GM12865 (cell line): ENCODE data around the gene PEX11G.
A peak's percentile ranks its signal among the peaks of the same experiment; 100 is the strongest.

ENCODE experiments used
- DNase-seq: peaks from one replicate; pipeline ENCODE4 v3.0.0; 2010; ENCODE audit warnings: low read depth
- H3K4me3 ChIP-seq: 2 replicates; pipeline ENCODE4 v1.5.1; 2011; ENCODE audit warnings: mild to moderate bottlenecking, low read depth, low read length, control low read depth
- TF ChIP-seq, protein P1 (sequence below): IDR thresholded peaks from 2 replicates; pipeline ENCODE4 v1.5.1; 2011; ENCODE audit warnings: low read length, control low read depth, low read depth, inconsistent platforms; ENCODE audit not compliant: insufficient read depth; ENCODE audit errors: missing control alignments

PEX11G gene

DNA sequence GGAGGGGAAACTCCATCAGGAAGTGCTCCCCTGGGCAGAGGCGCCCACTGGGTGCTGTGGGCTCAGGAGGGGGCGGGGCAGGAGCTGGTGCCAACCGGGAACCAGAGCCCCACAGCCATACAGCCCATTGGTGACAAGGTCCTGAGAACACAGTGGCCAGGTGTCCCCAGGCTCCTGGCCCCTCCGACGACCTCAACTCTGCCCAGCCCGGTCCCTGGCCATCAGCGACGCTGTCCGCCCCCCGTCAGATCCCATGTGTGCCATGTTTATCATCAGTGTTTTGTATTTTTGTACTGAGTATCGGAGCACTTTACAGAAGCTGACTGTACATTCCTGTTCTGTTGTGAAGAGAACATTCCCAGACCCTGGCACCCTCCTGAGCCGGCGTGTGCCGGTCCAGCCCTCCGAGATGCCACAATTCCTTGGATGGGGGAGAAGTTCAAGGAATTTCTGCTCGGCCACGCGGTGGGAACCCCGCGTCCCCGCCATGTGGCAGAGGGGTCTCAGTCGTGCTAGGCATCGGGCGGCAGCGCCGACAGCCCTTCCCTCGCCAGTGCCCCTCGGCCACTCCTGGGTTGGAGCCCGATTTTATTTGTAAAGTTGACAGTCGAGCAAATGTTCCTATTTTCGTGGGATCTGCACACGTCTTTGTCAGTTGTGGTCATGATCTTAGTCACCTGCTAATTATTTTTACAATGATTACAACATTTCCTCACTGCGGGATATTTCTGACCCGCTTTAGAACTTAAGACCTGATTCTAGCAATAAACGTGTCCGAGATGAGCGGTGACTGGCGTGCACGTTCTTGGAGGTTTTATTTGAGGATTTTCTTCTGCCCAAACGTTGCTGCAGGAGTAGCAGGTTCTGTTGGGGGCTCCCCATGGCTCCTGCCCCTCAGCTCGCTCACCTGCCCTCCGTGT lies 16.9 kb downstream of the PEX11G start:
- peak; percentile 41 for DNase-seq
- TF ChIP-seq, protein P1, sequence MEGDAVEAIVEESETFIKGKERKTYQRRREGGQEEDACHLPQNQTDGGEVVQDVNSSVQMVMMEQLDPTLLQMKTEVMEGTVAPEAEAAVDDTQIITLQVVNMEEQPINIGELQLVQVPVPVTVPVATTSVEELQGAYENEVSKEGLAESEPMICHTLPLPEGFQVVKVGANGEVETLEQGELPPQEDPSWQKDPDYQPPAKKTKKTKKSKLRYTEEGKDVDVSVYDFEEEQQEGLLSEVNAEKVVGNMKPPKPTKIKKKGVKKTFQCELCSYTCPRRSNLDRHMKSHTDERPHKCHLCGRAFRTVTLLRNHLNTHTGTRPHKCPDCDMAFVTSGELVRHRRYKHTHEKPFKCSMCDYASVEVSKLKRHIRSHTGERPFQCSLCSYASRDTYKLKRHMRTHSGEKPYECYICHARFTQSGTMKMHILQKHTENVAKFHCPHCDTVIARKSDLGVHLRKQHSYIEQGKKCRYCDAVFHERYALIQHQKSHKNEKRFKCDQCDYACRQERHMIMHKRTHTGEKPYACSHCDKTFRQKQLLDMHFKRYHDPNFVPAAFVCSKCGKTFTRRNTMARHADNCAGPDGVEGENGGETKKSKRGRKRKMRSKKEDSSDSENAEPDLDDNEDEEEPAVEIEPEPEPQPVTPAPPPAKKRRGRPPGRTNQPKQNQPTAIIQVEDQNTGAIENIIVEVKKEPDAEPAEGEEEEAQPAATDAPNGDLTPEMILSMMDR: no peak
- no peak overlapping the region for H3K4me3 ChIP-seq

DNA sequence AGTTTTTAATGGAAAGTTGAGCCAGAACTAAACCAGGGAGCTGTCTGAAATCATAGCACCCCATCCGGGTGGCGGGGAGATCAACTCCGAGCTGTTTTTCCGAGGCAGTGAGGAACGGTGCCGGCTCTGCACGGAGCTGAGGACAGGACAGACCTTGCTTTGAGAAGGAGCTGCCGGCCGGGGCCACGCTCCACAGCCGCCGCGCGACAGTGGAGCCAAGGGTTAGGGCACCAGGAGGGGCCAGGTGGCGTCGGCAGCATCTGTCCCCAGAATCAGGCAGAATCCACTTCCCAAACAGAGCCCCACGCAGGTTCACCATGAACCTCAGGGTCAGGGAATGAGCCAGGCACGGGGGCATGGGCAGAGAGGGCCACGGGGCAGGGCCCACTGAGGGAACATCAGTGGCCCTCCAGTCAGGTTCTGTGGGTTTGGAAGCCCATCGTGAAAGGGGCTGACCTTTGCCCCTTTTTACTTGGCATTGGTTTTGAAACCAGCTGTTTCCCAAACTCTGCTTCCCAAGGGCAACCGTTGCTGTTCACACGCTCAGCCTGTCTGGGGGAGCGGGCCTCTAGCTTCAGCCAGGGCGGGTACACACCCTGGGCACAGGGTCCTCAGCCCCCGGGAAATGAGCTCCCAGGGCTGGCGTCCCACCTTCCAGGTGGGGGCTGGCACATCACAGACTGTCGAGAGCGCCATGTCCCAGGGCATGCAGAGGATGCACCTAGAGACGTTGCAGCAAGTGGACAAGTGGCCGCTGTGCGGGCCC lies 18.1 kb downstream of the PEX11G start:
- TF ChIP-seq, protein P1: no peak
- no peak overlapping the region for H3K4me3 ChIP-seq
- DNase-seq: no peak

DNA sequence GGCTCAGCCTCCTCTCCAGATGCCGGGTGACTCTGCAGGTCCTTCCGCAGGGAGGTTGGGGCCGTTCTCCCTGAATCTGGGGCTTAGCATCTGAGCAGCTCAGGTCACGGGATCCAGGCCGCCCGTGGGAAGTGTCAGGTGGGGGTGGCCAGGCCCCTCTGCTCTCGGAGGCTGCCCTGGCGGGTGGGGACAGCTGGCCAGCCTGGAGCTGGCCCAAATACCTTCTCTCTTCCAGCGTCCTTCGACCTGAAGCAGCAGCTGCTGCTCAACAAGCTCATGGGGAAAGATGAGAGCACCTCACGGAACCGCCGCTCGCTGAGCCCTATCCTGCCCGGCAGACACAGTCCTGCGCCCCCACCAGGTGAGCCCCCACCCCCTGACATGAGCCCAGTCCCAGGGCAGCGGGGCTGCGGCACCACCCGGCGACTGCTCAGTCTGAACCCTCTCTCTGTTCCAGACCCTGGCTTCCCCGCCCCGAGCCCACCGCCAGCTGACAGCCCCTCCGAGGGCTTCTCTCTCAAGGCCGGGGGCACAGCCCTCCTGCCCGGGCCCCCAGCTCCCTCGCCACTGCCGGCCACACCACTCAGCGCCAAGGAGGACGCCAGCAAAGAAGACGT lies 19.1 kb downstream of the PEX11G start:
- H3K4me3 ChIP-seq: no peak overlapping the region
- no peak for DNase-seq
- TF ChIP-seq, protein P1: no peak

GRCh38 chr19:7468840-7469239 lies 20.0 kb downstream of the PEX11G start:
- no peak for DNase-seq
- H3K4me3 ChIP-seq: no peak overlapping the region
- TF ChIP-seq, protein P1: no peak

- DNase-seq: no peak
- H3K4me3 ChIP-seq: no peak overlapping the region
- TF ChIP-seq, protein P1: no peak
Observed at GRCh38 chr19:7467009-7467989, 21.5 kb downstream of the PEX11G start.

DNA sequence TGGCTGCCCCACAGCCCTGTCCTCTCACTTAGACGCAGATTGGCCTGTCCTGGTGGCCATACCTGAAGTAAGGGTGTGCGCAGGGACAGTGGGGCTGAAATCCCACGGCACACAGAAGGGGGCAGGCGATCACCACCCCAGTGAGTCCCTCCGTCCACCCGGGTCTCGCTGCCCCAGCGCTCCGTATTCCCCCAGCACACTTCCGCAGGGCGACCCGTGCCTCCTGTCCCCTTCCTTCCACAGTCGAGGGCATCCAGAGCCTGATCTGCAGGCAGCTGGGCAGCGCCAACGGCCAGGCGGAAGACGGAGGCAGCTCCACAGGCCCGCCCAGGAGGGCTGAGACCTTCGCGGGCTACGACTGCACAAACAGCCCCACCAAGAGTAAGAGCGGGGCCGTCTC lies 25.3 kb downstream of the PEX11G start:
- H3K4me3 ChIP-seq: no peak overlapping the region
- DNase-seq: no peak
- TF ChIP-seq, protein P1: no peak
